HepG2 (cell line): ENCODE measurements around the gene SRBD1. TPM values are rescaled to one million over a fixed set of nuclear protein-coding genes. Genes with fewer than 3 reads are reported as not detected.

Experiments used
- ATAC-seq: fragments of 200-7000 bp; cut with Tn5 transposase; 3 replicates; pipeline ENCODE4 v1.9.1; 2020; ENCODE audit warnings: mild to moderate bottlenecking, moderate library complexity
- BruUV-seq: library from RNA; stranded (reverse); fragments of 400-500 nt; replicated peaks from 2 replicates; lab custom pipeline; 2021; lab: Mats Ljungman, UMichigan
- CTCF ChIA-PET: fragments of 300-600 bp; formaldehyde crosslinking; extraction: SDS; loops from one replicate; lab custom pipeline; 2021; ENCODE audit warnings: low total read pairs, inconsistent platforms, low intra/inter-chr PET ratio; lab: Yijun Ruan, JAX
- POLR2A ChIA-PET: fragments of 350-600 bp; sonication (Branson Sonifier 250); formaldehyde crosslinking; loops from one replicate; lab custom pipeline; 2020; ENCODE audit warnings: antibody characterized with exemption, inconsistent platforms; lab: Yijun Ruan, JAX
- DNase-seq: peaks from one replicate; pipeline ENCODE4 v3.0.0-alpha.2; 2015; ENCODE audit warnings: low spot score
- FAIRE-seq: peaks from 3 replicates; lab custom pipeline; 2011; peaks lifted over from hg19 to GRCh38; lab: Jason Lieb, UNC
- H2AFZ ChIP-seq: one replicate; pipeline ENCODE4 v1.6.1; 2011; ENCODE audit warnings: low read length, inconsistent platforms
- H3K27ac ChIP-seq: fragments of 300-600 bp; 3 replicates; pipeline ENCODE4 v1.8.0; 2011; ENCODE audit warnings: mixed run types, mild to moderate bottlenecking, mixed read lengths, low read length, inconsistent platforms; ENCODE audit not compliant: insufficient read depth; ENCODE audit errors: extremely low read length
- H3K27me3 ChIP-seq, 2 experiments: fragments of 200-600 bp in 1 of 2; 2 replicates in 1 of 2; 3 replicates in 1 of 2; pipeline versions ENCODE4 v1.6.0 to v1.8.0; 2011; ENCODE audit warnings: low read length in 2 of 2, mild to moderate bottlenecking in 2 of 2, moderate library complexity in 2 of 2, inconsistent platforms in 1 of 2; ENCODE audit not compliant: insufficient read depth in 2 of 2, control insufficient read depth in 1 of 2
- H3K36me3 ChIP-seq, 2 experiments: fragments of 200-600 bp in 1 of 2; replicated peaks in 1 of 2; 2 replicates in 1 of 2; 3 replicates in 1 of 2; pipeline versions ENCODE4 v1.5.1 to v1.8.0; 2011; ENCODE audit warnings: low read length in 2 of 2, inconsistent platforms in 1 of 2; ENCODE audit not compliant: insufficient read depth in 2 of 2, control insufficient read depth in 1 of 2
- H3K4me1 ChIP-seq: 2 replicates; pipeline ENCODE4 v1.5.1; 2012; ENCODE audit warnings: low read length, inconsistent platforms; ENCODE audit not compliant: insufficient read depth
- H3K4me2 ChIP-seq: 2 replicates; pipeline ENCODE4 v1.6.0; 2011; ENCODE audit warnings: low read depth, low read length, inconsistent platforms
- H3K4me3 ChIP-seq, 3 experiments: fragments of 200-600 bp in 1 of 3; sonication (generic), shearing (Covaris generic) in 1 of 3; replicated peaks in 1 of 3; 2 replicates each; pipeline ENCODE4 v1.5.1; 2011 to 2016; ENCODE audit warnings: low read length in 3 of 3, inconsistent platforms in 2 of 3, low read depth in 2 of 3, mild to moderate bottlenecking in 2 of 3, control low read depth in 1 of 3, mixed read lengths in 1 of 3; ENCODE audit not compliant: insufficient read depth in 1 of 3
- H3K79me2 ChIP-seq: one replicate; pipeline ENCODE4 v1.6.1; 2011; ENCODE audit warnings: low read length, inconsistent platforms; ENCODE audit not compliant: insufficient read depth
- H3K9ac ChIP-seq: 2 replicates; pipeline ENCODE4 v1.6.0; 2011; ENCODE audit warnings: mild to moderate bottlenecking, low read depth, low read length, inconsistent platforms; ENCODE audit not compliant: insufficient read depth
- H3K9me3 ChIP-seq: 2 replicates; pipeline ENCODE4 v1.5.1; 2012; ENCODE audit warnings: mild to moderate bottlenecking, low read length
- H4K20me1 ChIP-seq: 2 replicates; pipeline ENCODE4 v1.6.0; 2011; ENCODE audit warnings: inconsistent platforms, mild to moderate bottlenecking, low read length, moderate library complexity; ENCODE audit not compliant: insufficient read depth
- ERF ChIP-seq: IDR thresholded peaks from 2 replicates; pipeline ENCODE4 v1.6.1; 2018; ENCODE audit warnings: missing biosample characterization, missing genetic modification reagents
- FOXK2 ChIP-seq: fragments of 450-650 bp; IDR thresholded peaks from 2 replicates; pipeline ENCODE4 v1.6.1; 2016
- TAF1 ChIP-seq: sonication (generic); formaldehyde crosslinking; IDR thresholded peaks from 2 replicates; pipeline ENCODE4 v1.4.0; 2020; ENCODE audit warnings: missing genetic modification reagents
- TARDBP ChIP-seq: sonication (generic); formaldehyde crosslinking; IDR thresholded peaks from 2 replicates; pipeline ENCODE4 v1.8.0; 2022; ENCODE audit warnings: mild to moderate bottlenecking, missing genetic modification reagents
- TEAD3 ChIP-seq: optimal IDR thresholded peaks from 2 replicates; pipeline ENCODE3; 2016; ENCODE audit warnings: borderline replicate concordance
- ZFAT ChIP-seq: sonication (generic); formaldehyde crosslinking; conservative IDR thresholded peaks from 2 replicates; pipeline ENCODE4 v1.8.1; 2023; ENCODE audit warnings: missing genetic modification reagents, inconsistent platforms
- ZMYM2 ChIP-seq: sonication (generic); formaldehyde crosslinking; IDR thresholded peaks from 2 replicates; pipeline ENCODE4 v1.8.0; 2022; ENCODE audit warnings: mild to moderate bottlenecking, missing genetic modification reagents
- ZNF24 ChIP-seq: fragments of 450-650 bp; IDR thresholded peaks from 2 replicates; pipeline ENCODE4 v1.6.1; 2017; ENCODE audit warnings: antibody characterized with exemption, mild to moderate bottlenecking
- ZNF329 ChIP-seq: sonication (generic); formaldehyde crosslinking; IDR thresholded peaks from 2 replicates; pipeline ENCODE4 v1.9.0; 2021; ENCODE audit warnings: low read depth, mild to moderate bottlenecking, missing genetic modification reagents
- ZNF672 ChIP-seq: sonication (generic); formaldehyde crosslinking; IDR thresholded peaks from 2 replicates; pipeline ENCODE4 v1.8.1; 2022; ENCODE audit warnings: missing genetic modification reagents
- ZNF709 ChIP-seq: sonication (generic); formaldehyde crosslinking; IDR thresholded peaks from 2 replicates; pipeline ENCODE4 v1.5.0; 2020; ENCODE audit warnings: mild to moderate bottlenecking, missing genetic modification reagents
- ZNF841 ChIP-seq: sonication (generic); formaldehyde crosslinking; IDR thresholded peaks from 2 replicates; pipeline ENCODE4 v1.8.1; 2023; ENCODE audit warnings: missing genetic modification reagents, borderline replicate concordance
- ZSCAN31 ChIP-seq: sonication (generic); formaldehyde crosslinking; IDR thresholded peaks from 2 replicates; pipeline ENCODE4 v1.5.0; 2020; ENCODE audit warnings: low read depth, mild to moderate bottlenecking, missing genetic modification reagents
- in situ Hi-C: cut with HindIII; loops from 2 replicates; pipeline ENCODE4 v1.10.0; 2017; ENCODE audit warnings: low pct_unique_long_range_greater_than_20kb; ENCODE audit not compliant: extremely low pct_ligation_motif_present
- intact Hi-C: fragments of 100-400 bp; cut with micrococcal nuclease; formaldehyde crosslinking; loops from one replicate; pipeline ENCODE4 v1.10.0; 2022; ENCODE audit not compliant: unreplicated experiment
- polyA plus RNA-seq, 8 experiments: library from polyadenylated mRNA; depleted of rRNA in 3 of 8; stranded (reverse) in 7 of 8; unstranded in 1 of 8; fragments of >200 nt; fragmentation: Illumina TruSeq in 4 of 8; extraction: Trizol in 4 of 8; gene quantifications; 2 replicates each; pipeline versions ENCODE4 v1.2.1 to v1.2.3, GENCODE V29; 2011 to 2016; ENCODE audit warnings: low read depth in 4 of 8, missing spikeins in 1 of 8, mixed read lengths in 1 of 8; ENCODE audit not compliant: insufficient read depth in 1 of 8
- total RNA-seq, 5 experiments: library from RNA; depleted of rRNA; stranded (reverse); fragments of >200 nt; fragmentation: Illumina TruSeq; extraction: Trizol; gene quantifications; 2 replicates each; pipeline ENCODE4 v1.2.3, GENCODE V29; 2016; ENCODE audit warnings: low read depth in 1 of 5
- TF ChIP-seq, protein P1 (sequence below): sonication (generic); formaldehyde crosslinking; conservative IDR thresholded peaks from 2 replicates; pipeline ENCODE4 v1.4.0; 2020; ENCODE audit warnings: missing genetic modification reagents
- TF ChIP-seq, protein P2 (sequence below): IDR thresholded peaks from 2 replicates; pipeline ENCODE4 v1.6.1; 2016; ENCODE audit warnings: low read depth, borderline replicate concordance
- TF ChIP-seq, protein P3 (sequence below): sonication (generic); formaldehyde crosslinking; IDR thresholded peaks from 2 replicates; pipeline ENCODE4 v1.4.0; 2020; ENCODE audit warnings: missing genetic modification reagents

SRBD1 gene
- total and polyA plus RNA-seq, 2 of the 13 experiments (the other 11 are each of a cell fraction or from before 2014, with no cell fraction given), result 3.2 to 23.9 TPM

DNA sequence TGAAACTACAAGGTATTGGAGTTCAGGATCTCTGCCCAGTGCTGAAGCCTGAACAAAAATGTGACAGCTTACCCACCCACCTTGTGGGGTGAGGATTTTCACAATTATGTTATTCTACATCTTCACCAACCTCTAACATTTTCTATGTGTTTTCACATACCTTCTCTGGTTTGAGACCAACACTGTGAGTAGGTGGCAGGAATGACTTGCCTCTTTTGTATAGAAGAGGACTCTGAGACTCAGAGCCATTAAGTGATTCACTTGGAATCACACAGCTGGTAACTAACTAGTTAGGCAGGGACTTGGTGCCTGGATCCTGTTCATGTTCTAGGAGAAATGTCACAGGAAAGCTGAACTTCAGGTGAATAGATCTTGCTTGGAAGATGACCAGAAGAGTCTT, 14.8 kb upstream of the SRBD1 start:
- ChIA-PET POLR2A (no interaction called here), CTCF (no interaction called here)
- no peak for ATAC-seq
- 0 out of 5 replicates have a peak, but pooled peaks cover 0 to 8% of the 10 kb centered on the region in 2 experiments for H3K27me3 ChIP-seq
- H3K79me2 ChIP-seq, result no peaks in the 10 kb centered on the region
- no TSS peak for BruUV-seq
- no peaks in the 10 kb centered on the region for H3K36me3 ChIP-seq
- no peaks in the 10 kb centered on the region for H4K20me1 ChIP-seq
- no peak overlapping the region for H3K4me3 ChIP-seq
- peaks cover 10% of the 10 kb centered on the region; the same call in 1 of the 2 replicates for H3K4me1 ChIP-seq
- TF ChIP-seq, protein P1, sequence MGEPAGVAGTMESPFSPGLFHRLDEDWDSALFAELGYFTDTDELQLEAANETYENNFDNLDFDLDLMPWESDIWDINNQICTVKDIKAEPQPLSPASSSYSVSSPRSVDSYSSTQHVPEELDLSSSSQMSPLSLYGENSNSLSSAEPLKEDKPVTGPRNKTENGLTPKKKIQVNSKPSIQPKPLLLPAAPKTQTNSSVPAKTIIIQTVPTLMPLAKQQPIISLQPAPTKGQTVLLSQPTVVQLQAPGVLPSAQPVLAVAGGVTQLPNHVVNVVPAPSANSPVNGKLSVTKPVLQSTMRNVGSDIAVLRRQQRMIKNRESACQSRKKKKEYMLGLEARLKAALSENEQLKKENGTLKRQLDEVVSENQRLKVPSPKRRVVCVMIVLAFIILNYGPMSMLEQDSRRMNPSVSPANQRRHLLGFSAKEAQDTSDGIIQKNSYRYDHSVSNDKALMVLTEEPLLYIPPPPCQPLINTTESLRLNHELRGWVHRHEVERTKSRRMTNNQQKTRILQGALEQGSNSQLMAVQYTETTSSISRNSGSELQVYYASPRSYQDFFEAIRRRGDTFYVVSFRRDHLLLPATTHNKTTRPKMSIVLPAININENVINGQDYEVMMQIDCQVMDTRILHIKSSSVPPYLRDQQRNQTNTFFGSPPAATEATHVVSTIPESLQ, result no peak
- TF ChIP-seq ZSCAN31 (CRISPR knock-in tag) (no peak), TAF1 (no peak), ERF (CRISPR knock-in tag) (no peak), ZNF672 (no peak), ZNF24 (no peak), ZNF709 (CRISPR knock-in tag) (no peak), FOXK2 (no peak), ZNF329 (CRISPR knock-in tag) (no peak), TEAD3 (CRISPR knock-in tag) (no peak), ZMYM2 (no peak), ZNF841 (CRISPR knock-in tag) (no peak), ZFAT (CRISPR knock-in tag) (no peak), TARDBP (CRISPR knock-in tag) (no peak)
- TF ChIP-seq, protein P2, sequence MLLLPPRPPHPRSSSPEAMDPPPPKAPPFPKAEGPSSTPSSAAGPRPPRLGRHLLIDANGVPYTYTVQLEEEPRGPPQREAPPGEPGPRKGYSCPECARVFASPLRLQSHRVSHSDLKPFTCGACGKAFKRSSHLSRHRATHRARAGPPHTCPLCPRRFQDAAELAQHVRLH (CRISPR knock-in tag), result no peak
- TF ChIP-seq, protein P3, sequence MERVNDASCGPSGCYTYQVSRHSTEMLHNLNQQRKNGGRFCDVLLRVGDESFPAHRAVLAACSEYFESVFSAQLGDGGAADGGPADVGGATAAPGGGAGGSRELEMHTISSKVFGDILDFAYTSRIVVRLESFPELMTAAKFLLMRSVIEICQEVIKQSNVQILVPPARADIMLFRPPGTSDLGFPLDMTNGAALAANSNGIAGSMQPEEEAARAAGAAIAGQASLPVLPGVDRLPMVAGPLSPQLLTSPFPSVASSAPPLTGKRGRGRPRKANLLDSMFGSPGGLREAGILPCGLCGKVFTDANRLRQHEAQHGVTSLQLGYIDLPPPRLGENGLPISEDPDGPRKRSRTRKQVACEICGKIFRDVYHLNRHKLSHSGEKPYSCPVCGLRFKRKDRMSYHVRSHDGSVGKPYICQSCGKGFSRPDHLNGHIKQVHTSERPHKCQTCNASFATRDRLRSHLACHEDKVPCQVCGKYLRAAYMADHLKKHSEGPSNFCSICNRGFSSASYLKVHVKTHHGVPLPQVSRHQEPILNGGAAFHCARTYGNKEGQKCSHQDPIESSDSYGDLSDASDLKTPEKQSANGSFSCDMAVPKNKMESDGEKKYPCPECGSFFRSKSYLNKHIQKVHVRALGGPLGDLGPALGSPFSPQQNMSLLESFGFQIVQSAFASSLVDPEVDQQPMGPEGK (CRISPR knock-in tag), result no peak
- TF ChIP-seq, all 625 proteins: peak for 0
- no peak overlapping the region for H2AFZ ChIP-seq
- no peak overlapping the region for H3K9ac ChIP-seq
- DNase-seq (no peak), FAIRE-seq (no peak)
- intact Hi-C loops, result no loop called here
- no peak overlapping the region for H3K4me2 ChIP-seq
- no peaks in the 10 kb centered on the region for H3K9me3 ChIP-seq
- in situ Hi-C loops, result no loop called here
- H3K27ac ChIP-seq, result no peak overlapping the region
